DMS79 treated with DMSO at 0.1 percent for 48 hours (cell line): ENCODE results near the gene MIPEP.

Source experiments
- DNase-seq: peaks from one replicate; lab custom pipeline; 2025; lab: John Stamatoyannopoulos, UW

The MIPEP gene

DNA sequence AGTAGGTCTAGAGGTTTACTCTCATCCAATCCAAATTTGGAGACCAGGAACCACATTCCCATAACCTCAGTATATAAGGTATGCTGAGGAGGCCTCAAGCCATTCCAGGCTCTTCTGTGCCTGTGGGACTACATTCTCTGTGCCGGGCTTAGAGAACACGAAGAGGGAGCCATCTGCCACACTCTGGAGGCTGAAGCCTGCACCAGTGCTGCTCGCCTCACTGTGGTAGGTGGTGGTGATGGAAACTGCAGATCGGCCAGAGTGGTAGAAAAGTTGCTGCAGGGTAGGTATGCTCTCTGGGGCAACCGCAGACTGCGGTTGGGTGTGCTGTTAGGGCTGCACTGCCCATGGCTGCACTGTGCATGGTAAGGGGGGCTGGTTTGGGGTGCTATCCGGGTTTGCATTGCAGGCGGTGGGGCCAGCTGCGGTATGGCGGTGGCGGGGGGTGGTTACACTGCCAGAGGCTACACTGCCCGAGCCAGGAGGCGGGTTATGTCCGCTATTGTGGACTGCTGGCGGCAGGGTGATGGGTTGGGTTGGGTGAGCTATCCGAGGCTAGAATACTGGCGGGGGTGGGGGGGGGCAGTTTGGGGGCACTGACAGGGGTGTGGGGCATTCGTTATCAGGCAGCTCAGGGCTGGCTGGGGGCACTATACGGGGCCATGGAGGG, 174.0 kb downstream of the MIPEP start:
- no peak for DNase-seq

DNA sequence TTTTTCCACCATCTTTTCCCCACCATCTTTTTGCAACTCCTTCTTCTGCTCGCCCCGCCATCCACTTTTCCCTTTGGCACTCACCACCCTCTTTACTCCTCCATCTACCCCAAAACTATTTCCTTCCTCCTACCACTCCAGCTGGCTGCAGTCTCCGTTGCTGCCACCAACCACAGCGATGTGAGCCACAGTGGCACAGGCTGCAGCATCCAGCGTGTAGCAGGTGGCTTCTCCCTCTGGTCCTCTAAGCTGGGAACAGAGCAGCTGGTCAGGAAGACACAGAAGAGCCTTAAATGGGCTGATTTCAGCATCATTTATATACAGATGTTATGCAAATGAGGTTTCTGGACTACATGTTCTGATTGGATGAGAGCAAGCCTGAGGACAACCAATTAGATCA, 174.5 kb downstream of the MIPEP start:
- no peak for DNase-seq

DNA sequence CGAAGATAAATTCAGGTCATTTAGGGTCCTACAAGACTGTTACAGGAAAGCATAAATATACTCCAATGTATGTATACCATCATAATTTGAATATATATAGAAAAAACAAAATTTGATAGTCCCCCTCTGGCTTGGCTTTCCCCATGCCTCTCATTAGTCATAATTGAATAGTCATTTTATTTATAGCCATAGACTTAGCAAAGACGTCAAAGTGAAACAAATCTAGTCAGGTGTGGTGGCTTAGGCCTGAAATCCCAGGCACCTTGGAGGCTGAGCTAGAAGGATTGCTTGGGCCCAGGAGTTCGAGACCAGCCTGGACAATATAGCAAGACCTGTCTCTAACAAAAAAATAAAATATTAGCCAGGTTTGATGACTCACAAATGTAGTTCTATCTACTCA, 177.8 kb downstream of the MIPEP start:
- DNase-seq, result no peak

DNA sequence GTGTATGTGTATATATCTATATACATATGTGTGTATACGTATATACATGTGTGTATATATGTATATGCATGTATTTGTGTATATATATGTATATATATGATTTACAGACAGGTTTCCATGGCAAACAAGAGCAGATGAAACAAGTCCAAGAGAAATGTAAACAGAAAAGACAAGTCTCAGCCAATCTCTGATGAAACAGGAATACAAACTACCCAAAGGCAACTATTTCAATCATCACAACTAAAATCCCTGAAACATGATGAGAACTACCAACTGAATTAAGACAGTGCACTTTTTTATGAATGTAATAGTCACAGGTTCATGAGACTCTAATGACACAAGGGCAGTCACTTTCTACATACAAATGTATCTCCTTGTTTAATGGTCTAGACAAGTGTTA, 178.8 kb downstream of the MIPEP start:
- DNase-seq, result no peak

DNA sequence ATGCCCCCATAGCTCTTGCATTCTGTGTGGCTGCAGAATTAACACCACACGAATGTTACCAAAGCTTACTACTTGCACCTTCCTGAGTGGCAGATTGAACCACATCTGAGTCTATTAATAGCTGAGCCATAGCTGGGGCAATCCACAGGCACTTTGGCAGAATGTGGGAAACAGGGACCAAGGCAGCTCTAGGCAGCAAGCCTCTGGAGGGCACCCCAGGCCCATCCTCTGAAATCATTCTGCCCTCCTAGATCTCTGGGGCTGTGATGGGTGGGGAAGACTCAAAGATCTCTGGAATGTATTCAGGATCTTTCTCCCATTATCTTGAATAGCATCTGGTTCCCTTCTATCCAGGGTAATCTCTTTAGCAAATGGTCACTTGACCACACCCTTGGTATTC, 179.7 kb downstream of the MIPEP start:
- no peak for DNase-seq

DNA sequence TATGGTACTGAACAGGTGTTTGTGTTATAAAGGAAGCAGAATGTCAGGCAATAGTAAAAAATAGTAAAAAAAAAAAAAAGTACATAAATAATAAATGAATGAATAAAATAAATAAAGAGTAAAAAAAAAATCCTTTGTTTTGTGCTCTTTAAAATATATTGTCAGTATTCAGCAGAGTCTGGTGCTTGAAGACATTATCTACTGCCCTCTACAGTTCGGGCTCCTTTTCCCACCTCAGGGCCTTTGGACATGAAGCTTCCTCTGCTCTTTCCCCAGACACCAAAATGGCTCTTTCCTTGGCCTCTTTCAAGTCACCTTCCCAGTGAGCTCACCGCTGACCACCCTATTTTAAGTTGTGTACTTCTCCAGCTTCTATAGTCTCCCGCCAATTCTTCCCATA, 181.5 kb downstream of the MIPEP start:
- DNase-seq, result no peak

DNA sequence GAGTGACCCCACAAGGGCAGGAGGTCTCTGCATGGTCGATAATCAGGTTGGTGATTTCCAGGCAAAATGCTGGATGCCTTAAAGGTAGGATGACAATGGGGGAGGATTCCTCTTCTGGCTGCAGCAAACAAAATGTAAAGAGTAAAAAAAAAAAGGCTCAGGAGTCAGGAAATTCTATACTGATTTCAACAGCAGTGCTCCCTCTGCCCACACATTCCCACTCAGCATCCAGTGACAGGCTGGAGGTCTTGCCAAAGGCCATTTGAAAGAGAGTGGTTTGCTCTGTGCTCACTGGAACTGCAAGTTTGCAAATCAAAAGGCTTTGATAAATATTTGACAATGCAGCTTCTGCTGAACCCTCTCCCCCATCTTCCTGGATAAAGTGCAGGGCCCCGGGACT, 183.6 kb downstream of the MIPEP start:
- DNase-seq, result no peak

DNA sequence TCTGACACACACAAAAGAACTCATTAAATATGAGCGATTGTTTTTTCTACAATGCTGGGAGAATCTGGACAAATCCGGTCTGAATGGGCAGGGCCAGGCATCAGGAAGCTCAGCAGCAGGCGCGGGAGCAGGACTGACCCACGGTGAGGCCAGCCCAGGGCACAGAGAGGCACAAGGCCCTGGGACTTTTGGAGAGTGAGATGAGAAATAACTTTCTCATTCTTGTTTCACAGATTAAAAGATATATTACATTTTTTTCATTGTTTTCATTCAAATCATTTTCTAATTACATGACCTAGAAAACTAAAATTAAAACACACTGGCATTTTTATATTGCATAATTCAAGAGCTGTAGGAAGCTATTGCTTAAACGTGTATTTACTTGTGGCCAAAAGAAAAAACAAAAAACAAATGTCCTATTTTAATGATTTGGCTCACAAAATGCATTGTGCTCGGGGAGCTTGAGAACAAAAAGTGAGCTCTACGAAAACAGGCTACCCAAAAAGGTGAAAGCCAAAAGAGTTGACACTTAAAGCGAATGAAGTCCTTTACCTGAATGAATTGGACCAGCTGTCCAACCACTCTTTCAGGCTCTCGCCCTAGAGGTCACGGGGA, 185.8 kb downstream of the MIPEP start:
- DNase-seq, result no peak

DNA sequence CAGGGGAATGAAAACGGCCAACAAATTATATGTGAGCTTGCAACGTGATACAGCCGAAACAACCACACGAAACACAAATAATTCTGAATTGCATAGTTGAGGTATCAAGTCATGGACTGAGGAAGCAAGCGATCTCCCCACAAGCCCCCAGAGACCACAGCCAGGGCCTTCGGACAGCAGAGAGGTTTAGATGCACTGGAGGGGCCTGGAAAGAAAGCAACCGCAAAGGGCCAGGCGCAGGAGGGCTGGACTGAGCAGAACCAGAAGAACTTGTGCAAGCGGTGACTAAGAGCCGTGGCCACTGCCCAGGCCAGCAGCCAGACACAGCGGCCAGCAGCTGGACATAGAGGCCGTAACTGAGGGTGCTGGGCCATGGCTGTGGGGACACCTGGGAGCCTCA, 187.6 kb downstream of the MIPEP start:
- DNase-seq, result no peak

DNA sequence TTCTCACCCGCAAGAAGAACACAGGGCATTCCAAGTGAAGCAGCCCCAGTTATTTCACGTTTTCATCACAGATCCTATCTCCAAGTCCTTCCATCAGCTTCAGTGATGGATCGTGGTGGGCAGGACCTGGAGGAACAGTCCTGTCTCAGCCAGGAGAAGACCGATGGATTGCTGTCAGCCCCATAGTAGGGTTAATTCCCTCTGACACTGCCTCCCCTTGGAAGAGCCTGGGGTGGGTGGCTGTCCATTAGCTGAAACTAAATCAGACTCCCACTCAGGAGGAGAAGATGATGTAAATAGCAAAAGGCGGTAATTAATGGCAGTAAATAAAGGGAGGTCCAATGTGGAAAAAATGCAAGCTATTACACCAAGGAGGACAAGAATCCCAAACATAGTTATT, 188.0 kb downstream of the MIPEP start:
- DNase-seq, result no peak

DNA sequence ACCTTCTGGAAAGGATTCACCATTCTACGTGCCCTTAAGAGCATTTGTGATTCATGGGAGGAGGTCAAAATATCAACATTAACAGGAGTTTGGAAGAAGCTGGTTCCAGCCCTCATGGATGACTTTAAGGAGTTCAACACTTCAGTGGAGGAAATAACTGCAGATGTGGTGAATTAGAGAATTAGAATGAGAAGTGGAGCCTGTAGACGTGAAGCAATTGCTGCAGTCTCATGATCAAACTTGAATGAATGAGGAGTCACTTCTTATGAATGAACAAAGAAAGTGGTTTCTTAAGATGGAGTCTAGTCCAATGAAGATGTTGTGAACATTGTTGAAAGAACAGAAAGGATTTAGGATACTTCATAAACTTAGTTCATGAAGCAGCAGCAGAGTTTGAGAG, 189.9 kb downstream of the MIPEP start:
- no peak for DNase-seq

DNA sequence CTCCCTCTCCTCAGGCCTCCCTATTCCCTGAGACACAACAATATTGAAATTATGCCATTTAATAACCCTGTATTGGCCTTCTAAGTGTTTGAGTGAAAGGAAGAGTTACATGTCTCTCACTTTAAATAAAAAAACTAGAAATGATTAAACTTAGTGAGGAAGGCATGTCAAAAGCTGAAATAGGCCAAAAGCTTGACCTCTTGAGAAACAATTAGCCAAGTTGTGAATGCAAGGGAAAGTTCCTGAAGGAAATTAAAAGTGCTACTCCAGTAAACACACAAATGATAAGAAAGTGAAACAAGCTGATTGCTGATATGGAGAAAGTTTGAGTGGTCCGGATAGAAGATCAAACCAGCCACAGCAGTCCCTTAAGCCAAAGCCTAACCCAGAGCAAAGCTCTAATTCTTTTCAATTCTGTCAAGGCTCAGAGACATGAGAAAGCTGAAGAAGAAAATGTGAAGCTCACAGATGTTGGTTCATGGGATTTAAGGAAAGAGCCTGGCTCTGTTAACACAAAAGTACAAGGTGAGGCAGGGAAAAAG, 191.4 kb downstream of the MIPEP start:
- DNase-seq, result no peak

DNA sequence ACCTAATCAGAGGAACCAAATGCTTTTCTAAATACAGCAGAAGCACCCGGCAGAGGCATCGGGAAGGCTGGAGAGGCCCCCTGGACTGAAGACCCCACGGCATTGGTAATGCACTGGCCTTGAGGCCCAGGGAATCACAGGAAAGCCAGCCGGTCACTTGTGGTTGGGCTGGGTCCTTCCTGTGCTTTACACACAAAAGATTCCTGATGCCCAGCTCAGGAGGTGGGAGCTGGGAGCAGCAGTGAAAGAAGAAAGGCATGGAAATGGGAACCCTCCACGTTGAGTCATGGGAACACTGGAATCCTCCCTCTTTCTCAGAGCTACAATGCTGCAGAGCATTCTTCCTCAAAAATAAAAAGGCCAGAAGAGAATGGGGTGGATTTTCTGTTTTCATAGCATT, 192.6 kb downstream of the MIPEP start:
- DNase-seq, result no peak

DNA sequence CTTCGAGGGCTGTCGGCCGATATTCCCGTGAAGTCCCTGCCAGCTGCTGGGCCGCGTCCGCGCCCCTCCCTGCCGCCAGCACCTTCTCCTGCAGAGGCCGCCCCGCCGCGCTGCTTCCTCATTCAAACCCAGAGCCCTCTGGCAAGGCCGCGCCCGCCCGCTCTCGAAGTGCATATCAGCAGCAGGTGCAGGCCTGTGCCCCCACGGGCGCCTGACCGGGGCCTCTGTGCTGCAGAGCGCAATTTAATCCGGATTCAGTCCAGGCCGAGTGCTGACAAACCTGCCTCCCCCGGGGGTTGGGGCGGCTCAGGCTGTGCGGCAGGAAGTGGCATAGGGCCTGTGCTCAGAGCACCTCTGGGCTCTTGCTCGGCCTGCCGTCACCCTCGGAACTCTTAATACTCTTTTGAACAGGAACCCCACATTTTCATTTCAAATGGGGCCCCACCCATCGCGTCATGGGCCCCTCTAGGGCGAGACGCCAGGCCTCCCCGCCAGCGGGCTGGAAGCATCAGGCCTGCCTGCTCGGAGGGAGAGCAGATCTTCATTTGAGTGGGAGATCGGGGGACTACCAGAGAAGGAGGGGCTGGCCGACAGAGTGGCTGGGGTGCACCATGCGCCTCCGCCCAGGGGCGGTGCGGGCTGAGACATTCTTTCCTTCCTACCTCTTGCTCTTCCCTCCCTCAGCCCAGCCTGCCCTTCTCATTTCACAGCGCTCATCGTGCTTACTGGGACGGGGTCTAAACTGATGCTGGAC, 193.3 kb downstream of the MIPEP start:
- DNase-seq, result no peak

DNA sequence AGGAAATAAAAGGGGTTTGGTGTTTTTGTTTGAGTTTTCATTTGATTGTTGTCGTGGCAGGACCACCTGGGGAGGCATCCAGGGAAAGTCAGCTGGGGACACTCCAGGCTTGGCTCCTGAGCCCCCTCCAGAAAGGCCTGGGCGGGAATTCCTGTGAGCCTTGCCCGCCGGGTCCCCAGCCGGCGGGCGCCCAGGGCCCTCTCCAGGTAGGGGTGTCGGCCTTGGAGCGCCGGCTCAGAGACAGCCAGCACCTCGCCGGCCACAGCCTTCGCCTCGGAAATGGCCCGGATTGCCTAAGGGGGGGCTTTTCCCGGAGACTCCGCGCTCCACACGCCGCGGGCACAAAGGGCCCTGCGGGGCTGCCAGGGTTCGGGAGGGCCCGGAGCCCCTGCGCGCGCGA, 194.0 kb downstream of the MIPEP start:
- DNase-seq, result no peak

DNA sequence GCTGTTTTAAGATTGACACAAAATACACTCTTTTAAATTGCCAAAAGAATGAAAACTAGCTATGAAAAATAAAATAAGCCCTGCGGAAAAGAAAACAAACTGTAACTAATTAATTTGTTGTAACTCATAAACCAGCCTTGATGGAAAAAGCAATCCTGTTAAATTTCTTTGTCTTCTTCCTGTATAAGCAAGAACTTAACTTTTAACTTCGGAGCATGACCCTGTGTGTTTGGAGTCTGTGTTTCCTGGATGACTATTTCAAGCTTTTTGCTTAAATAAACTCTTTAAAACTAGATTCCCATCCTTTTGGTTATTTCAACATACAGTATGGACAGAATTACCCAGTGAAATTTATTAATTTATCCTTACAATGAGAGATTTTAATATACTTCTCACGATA, 196.4 kb downstream of the MIPEP start:
- no peak for DNase-seq

DNA sequence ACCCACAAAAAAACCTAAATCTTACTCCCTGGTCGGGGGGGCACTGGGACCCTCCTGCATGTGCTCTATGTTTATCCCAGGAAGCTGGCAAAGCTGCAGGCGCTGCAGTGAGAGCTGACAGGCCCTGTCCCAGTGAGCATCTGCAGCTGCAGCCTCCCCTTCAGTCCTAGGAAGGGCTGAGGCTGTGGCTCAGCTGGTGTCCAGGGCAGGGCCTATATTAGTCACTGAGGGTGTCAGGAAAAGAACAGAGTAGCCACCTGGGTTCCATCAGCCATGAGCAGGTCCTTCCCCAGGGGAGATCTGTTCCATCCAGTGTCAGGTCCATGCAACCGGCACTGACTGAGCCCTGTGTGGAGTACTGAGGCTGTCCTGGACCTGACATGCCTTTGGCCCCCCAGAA, 198.5 kb downstream of the MIPEP start:
- DNase-seq, result no peak

DNA sequence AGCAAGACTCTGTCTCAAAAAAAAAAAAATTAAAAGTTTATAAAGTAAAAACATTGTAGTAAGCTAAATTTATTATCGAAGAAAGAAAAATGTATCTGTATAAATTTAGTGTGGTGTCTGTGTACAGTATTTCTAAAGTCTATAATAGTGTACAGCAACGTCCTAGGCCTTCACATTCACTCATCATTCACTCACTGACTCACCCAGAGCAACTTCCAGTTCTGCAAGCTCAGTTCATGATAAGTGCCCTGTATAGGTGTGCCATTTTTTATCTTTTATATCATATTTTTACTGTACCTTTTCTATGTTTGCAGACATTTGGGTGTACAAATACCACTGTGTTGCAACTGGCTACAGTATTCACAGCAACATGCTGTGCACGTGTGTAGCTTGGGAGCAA, 200.9 kb downstream of the MIPEP start:
- DNase-seq, result no peak

DNA sequence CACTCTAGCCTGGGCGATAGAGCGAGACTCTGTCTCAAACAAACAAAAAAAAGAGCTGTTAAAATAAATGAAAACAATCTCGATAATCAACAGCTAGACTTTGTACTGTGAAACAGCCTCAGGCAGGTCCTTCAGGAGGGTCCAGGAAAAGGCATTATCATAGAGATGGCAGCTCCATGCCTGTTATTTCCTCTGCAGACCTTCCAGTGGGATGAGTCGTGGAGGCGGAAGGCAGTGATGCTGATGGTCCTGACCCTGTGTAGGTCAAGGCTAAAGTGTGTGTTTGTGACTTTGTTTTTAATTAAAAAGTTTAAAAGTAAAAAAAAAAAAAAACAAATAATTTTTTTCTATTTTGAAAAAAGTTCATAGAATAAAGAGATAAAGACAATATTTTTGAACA, 201.6 kb downstream of the MIPEP start:
- no peak for DNase-seq

DNA sequence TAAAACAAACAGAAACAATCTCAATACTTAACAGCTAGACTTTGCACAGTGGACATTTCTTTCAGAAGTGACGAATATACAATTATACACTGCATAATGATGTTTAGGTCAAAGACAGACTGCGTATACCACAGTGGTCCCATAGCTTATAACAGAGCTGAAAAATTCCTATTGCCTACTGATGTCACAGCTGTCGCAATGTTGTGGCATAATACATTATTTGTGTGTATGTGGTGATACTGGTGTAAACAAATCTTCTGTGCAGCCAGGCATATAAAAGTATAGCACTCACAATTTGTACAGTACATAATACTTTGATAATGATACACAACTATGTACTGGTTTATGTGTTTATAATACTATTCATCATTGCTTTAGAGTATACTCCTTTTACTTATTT, 202.3 kb downstream of the MIPEP start:
- no peak for DNase-seq

DNA sequence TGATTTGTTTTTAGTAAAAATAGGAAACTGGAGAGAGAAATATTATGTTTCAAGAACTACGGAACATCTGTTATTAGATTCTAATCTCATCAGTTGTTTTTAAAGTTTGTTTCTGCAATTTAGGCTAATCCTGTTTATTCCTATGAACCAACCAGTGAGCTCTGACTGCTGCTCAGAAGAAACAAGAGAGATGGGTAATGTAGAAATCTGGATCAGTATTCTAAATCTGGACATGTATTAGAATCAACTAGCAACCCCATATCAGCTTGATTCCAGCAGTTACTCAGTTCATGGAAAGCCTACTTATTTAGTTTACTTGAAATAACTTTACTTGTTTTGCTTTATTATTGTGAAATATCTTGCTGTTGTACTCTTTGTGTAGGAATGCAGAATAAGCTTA, 203.8 kb downstream of the MIPEP start:
- DNase-seq, result no peak

DNA sequence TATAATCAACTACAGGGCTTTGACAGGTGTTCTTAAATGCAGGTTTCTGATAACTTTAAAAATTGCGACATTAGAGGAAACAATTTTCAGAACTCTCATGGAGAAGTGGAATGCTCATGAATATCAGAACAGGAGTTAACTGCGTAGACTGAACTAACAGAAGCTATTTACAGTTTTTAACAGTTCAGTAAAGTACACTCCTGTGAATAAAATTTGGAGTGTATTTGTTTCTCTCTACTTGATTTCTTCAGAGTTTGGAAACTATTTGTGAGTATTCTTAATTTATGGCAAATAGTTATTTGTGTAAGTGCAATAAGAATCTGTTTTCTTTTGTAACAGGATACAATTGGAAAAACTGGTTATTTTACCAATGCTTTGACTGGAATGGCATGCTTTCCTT, 204.6 kb downstream of the MIPEP start:
- DNase-seq, result no peak

DNA sequence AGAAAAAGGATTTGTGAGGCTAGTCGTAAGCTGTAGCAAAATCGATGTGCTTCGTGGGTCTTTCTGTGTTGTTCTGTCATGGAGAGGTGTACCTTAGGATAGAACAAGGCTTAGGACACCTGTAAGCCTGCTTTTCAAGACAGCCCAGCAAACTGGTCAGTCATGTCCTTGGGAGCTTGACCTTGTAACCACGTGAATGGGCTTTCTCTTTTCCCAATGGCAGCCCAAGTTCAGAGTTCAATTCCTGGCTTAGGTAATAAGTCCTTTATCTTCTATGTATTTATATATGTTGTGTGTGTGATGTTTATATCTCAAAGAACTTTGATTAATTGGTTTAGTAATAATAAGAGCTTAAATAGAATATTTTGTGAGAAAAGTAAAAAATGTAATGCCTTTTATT, 206.1 kb downstream of the MIPEP start:
- no peak for DNase-seq
